ENCODE data around the gene PDE8A. TPM values are rescaled to one million over a fixed set of nuclear protein-coding genes. Genes with fewer than 3 reads are reported as not detected.

Gene PDE8A
- polyA plus RNA-seq, 1 experiment, result 22.5 TPM

- ChIA-PET POLR2A (no interaction called here), CTCF (interaction anchor here (1.7 to 2.0 kb wide), 2 partner anchors 10 to 21 kb away, joined by 5 to 7 read pairs; partner anchors contain the start of gene PDE8A)
- Histone ChIP-seq H3K36me3 (ENCODE audit: control insufficient read depth, insufficient read depth, low read length) (no peaks in the 10 kb centered on the region), H3K27me3 (ENCODE audit: control insufficient read depth, insufficient read depth, low read length) (peaks cover 2% of the 10 kb centered on the region), H3K4me3 (ENCODE audit: low read depth, low read length) (no peak overlapping the region)
- TF ChIP-seq CTCF (IDR thresholded peaks at IDR 0.05; ENCODE audit: insufficient read depth, low read depth, low read length), result no peak
- no peak for DNase-seq (ENCODE audit: low read depth)
These were observed 10.8 kb upstream of the PDE8A start for GRCh38 chr15:84970843-84971242.

GRCh38 chr15:84973492-84974460, 7.9 kb upstream of the PDE8A start:
- peaks cover 2% of the 10 kb centered on the region for H3K27me3 ChIP-seq (ENCODE audit: control insufficient read depth, insufficient read depth, low read length)
- CTCF ChIA-PET, result no interaction called here
- no peaks in the 10 kb centered on the region for H3K36me3 ChIP-seq (ENCODE audit: control insufficient read depth, insufficient read depth, low read length)
- no peak for DNase-seq (ENCODE audit: low read depth)
- H3K4me3 ChIP-seq (ENCODE audit: low read depth, low read length), result no peak overlapping the region
- TF ChIP-seq CTCF (IDR thresholded peaks at IDR 0.05; ENCODE audit: insufficient read depth, low read depth, low read length), result no peak
- POLR2A ChIA-PET, result no interaction called here

DNA sequence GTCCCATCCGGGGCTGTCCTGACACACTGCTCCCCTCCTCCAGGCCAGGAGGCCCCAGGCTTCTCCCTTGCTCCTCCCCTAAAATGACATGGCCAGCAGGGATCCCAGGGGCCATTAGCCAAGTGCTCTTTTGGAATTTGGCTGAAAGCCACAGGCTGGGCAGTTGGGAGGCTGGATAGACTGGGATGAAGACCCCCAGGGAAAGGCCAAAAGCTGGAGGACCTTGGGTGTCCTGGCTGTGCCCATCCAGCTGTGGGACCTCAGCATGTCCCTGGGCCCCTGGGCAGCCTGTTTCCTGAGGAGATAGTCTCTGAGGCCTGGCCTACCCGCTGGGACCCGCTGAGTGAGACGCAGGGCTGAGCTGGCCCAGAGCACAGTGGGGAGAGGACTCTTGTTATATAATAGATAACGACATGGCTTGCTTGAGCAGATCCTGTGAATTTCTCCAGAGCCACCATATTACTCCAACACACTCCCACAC, 5.7 kb upstream of the PDE8A start:
- Histone ChIP-seq H3K4me3 (ENCODE audit: low read depth, low read length) (no peak overlapping the region), H3K27me3 (ENCODE audit: control insufficient read depth, insufficient read depth, low read length) (peaks cover 1% of the 10 kb centered on the region; the same call in 1 of the 2 replicates), H3K36me3 (ENCODE audit: control insufficient read depth, insufficient read depth, low read length) (no peaks in the 10 kb centered on the region)
- DNase-seq (ENCODE audit: low read depth), result no peak
- TF ChIP-seq CTCF (IDR thresholded peaks at IDR 0.05; ENCODE audit: insufficient read depth, low read depth, low read length), result no peak
- POLR2A ChIA-PET, result no interaction called here
- CTCF ChIA-PET, result interaction anchor here (1.4 kb wide), 1 partner anchor 21 kb away, joined by 4 read pairs; no protein-coding TSS in a partner anchor

DNA sequence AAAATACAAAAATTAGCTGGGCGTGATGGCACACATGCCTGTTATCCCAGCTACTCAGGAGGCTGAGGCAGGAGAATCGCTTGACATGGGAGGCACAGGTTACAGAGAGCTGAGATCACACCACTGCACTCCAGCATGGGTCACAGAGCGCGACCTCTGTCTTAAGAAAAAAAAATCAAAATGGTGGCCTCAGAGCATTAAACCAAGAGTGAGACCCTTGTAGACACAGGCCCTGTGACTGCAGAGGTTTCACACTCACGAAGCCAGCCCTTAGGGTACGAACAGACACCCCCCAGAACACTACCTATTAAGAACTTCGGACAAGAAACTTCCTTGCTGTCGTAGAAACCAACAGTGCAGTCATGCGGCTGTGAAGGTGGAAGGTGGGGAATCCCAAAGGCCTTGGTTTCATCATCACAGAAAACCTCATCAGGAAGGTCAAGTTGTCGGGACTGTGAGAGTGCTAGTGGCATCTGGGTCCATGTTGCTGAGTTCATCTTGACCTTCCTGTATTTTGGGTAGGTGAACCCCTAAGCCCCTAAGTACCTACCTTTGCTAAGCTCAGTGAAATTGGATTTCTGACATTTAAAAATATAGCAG, 4.8 kb upstream of the PDE8A start:
- no peaks in the 10 kb centered on the region for H3K36me3 ChIP-seq (ENCODE audit: control insufficient read depth, insufficient read depth, low read length)
- H3K4me3 ChIP-seq (ENCODE audit: low read depth, low read length), result no peak overlapping the region
- POLR2A ChIA-PET, result no interaction called here
- no peak for DNase-seq (ENCODE audit: low read depth)
- CTCF ChIA-PET, result interaction anchor here (0.6 kb wide), 1 partner anchor 10 kb away, joined by 3 read pairs; no protein-coding TSS in a partner anchor
- H3K27me3 ChIP-seq (ENCODE audit: control insufficient read depth, insufficient read depth, low read length), result no peaks in the 10 kb centered on the region; the same call in 1 of the 2 replicates
- TF ChIP-seq CTCF (IDR thresholded peaks at IDR 0.05; ENCODE audit: insufficient read depth, low read depth, low read length), result no peak

GRCh38 chr15:84979651-84980050, 2.0 kb upstream of the PDE8A start:
- ChIA-PET CTCF (interaction anchor here (2.2 to 4.0 kb wide), 2 partner anchors 11 to 66 kb away, joined by 6 to 25 read pairs; no protein-coding TSS in a partner anchor), POLR2A (no interaction called here)

More at GRCh38 chr15:84979651-84980050, 2.0 kb upstream of the PDE8A start:
- TF ChIP-seq CTCF (IDR thresholded peaks at IDR 0.05; ENCODE audit: insufficient read depth, low read depth, low read length), result no peak
- H3K27me3 ChIP-seq (ENCODE audit: control insufficient read depth, insufficient read depth, low read length), result no peaks in the 10 kb centered on the region
- DNase-seq (ENCODE audit: low read depth), result no peak
- no peaks in the 10 kb centered on the region for H3K36me3 ChIP-seq (ENCODE audit: control insufficient read depth, insufficient read depth, low read length)
- H3K4me3 ChIP-seq (ENCODE audit: low read depth, low read length), result no peak overlapping the region
